HFFc6 (cell line): ENCODE results near the gene UQCRC2. TPM values are rescaled to one million over a fixed set of nuclear protein-coding genes. Genes with fewer than 3 reads are reported as not detected.

ENCODE experiments used
- DNase-seq: peaks from one replicate; pipeline ENCODE4 v3.0.0-alpha.2; 2018
- H3K27ac Mint-ChIP-seq: 2 replicates; pipeline ENCODE4 v1.8.0; 2020; ENCODE audit warnings: mild to moderate bottlenecking, mixed read lengths
- H3K27me3 Mint-ChIP-seq: 2 replicates; pipeline ENCODE4 v1.8.0; 2021; ENCODE audit warnings: mild to moderate bottlenecking, moderate library complexity, mixed read lengths; ENCODE audit not compliant: insufficient read depth
- H3K36me3 Mint-ChIP-seq: 2 replicates; pipeline ENCODE4 v1.8.0; 2021; ENCODE audit warnings: low read depth, mixed read lengths
- H3K4me1 Mint-ChIP-seq: 2 replicates; pipeline ENCODE4 v1.8.0; 2020; ENCODE audit warnings: low read depth, mixed read lengths
- H3K4me3 Mint-ChIP-seq: 2 replicates; pipeline ENCODE4 v1.8.0; 2020; ENCODE audit warnings: mild to moderate bottlenecking, moderate library complexity, mixed read lengths
- H3K9me3 Mint-ChIP-seq: 2 replicates; pipeline ENCODE4 v1.8.0; 2020; ENCODE audit warnings: mild to moderate bottlenecking, mixed read lengths
- total RNA-seq, 6 experiments: library from RNA; stranded (reverse); fragmentation: NEBNext Ultra II Directional; extraction: Animal tissue kit (Norgen Biotek cat#: 25700); gene quantifications; 2 replicates in 1 of 6; 3 replicates in 5 of 6; pipeline ENCODE4 v1.2.3, GENCODE V29; 2021
- TF ChIP-seq, protein P1 (sequence below): fragments of 200-600 bp; sonication (generic); IDR thresholded peaks from 2 replicates; pipeline ENCODE4 v1.5.0; 2021; ENCODE audit warnings: antibody characterized with exemption, mild to moderate bottlenecking

The UQCRC2 gene
- total RNA-seq, 6 experiments from 2014 or later, result 169 to 187 (median 173) TPM

DNA sequence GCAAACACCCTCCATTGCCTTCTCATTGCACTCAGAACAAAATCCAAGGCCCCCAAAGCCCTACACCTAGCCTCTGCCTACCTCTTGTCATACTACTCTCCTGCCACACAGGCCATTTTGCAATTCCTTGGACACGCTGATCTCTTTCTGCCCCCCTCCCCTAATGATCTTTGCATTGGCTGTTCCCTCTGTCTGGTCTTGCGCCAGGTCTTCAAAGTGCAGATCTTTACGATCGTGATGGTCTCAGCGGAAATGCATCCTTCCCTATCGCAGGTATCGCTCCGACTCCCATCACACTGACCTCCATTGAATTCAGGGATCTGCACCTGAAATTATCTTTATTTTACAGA lies 54.0 kb downstream of the UQCRC2 start:
- TF ChIP-seq, protein P1, sequence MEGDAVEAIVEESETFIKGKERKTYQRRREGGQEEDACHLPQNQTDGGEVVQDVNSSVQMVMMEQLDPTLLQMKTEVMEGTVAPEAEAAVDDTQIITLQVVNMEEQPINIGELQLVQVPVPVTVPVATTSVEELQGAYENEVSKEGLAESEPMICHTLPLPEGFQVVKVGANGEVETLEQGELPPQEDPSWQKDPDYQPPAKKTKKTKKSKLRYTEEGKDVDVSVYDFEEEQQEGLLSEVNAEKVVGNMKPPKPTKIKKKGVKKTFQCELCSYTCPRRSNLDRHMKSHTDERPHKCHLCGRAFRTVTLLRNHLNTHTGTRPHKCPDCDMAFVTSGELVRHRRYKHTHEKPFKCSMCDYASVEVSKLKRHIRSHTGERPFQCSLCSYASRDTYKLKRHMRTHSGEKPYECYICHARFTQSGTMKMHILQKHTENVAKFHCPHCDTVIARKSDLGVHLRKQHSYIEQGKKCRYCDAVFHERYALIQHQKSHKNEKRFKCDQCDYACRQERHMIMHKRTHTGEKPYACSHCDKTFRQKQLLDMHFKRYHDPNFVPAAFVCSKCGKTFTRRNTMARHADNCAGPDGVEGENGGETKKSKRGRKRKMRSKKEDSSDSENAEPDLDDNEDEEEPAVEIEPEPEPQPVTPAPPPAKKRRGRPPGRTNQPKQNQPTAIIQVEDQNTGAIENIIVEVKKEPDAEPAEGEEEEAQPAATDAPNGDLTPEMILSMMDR, result no peak
- Mint-ChIP-seq H3K36me3 (peaks cover 12% of the 10 kb centered on the region), H3K9me3 (no peaks in the 10 kb centered on the region), H3K27ac (peak overlapping the region; percentile 47), H3K27me3 (peaks cover 2% of the 10 kb centered on the region), H3K4me1 (peaks cover 53% of the 10 kb centered on the region), H3K4me3 (peak overlapping the region; percentile 85)
- no peak for DNase-seq

DNA sequence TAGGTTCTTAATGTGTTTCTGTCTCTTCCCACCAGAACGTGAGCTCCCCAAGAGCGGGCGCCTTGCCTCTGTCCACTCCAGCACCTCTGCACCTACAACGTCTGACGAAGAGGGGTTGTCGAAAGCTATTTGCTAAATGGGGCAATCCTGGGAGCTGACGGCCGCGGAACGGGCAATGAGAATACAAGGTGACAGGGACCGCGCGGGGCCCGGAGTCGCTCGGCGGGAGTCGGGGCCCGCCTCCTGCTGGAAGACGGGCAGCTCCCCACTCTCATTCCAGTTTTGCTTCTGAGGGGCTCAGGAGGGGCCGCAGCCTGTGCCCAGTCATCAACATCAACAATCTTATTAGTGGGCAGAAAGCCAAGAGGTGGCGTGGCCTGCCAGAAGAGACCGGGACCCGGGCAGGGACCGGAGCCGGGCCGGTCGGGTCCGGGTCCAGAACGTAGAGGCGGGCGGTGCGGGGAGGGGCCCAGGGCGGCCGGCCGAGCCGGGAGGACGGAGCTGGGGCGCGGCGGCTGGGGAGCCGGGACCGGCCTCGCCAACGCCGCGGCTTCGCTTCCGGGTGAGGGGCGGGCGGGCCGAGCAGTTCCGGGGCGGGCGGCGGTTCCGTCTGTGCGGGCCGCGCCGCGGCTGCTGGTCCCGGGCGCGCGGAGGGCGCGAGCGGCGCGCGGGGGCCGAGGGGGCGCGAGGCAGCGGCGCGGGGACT lies 54.5 kb downstream of the UQCRC2 start, which contains the start of gene MOSMO:
TSS of gene MOSMO (plus strand) at position 603 of the 706 bp plus-strand sequence. CDS start 191 bp downstream, outside the sequence.
- TF ChIP-seq, protein P1, result peak; percentile 29; the same call in 1 of the 2 replicates
- H3K4me1 Mint-ChIP-seq, result peaks cover 54% of the 10 kb centered on the region
- peaks cover 12% of the 10 kb centered on the region for H3K36me3 Mint-ChIP-seq
- peak within 1 kb of the TSS; percentile 98 for H3K4me3 Mint-ChIP-seq
- H3K27ac Mint-ChIP-seq, result peak within 1 kb of the TSS; percentile 77
- H3K27me3 Mint-ChIP-seq, result peaks cover 2% of the 10 kb centered on the region
- no peaks in the 10 kb centered on the region for H3K9me3 Mint-ChIP-seq
- DNase-seq, result peak; percentile 64

DNA sequence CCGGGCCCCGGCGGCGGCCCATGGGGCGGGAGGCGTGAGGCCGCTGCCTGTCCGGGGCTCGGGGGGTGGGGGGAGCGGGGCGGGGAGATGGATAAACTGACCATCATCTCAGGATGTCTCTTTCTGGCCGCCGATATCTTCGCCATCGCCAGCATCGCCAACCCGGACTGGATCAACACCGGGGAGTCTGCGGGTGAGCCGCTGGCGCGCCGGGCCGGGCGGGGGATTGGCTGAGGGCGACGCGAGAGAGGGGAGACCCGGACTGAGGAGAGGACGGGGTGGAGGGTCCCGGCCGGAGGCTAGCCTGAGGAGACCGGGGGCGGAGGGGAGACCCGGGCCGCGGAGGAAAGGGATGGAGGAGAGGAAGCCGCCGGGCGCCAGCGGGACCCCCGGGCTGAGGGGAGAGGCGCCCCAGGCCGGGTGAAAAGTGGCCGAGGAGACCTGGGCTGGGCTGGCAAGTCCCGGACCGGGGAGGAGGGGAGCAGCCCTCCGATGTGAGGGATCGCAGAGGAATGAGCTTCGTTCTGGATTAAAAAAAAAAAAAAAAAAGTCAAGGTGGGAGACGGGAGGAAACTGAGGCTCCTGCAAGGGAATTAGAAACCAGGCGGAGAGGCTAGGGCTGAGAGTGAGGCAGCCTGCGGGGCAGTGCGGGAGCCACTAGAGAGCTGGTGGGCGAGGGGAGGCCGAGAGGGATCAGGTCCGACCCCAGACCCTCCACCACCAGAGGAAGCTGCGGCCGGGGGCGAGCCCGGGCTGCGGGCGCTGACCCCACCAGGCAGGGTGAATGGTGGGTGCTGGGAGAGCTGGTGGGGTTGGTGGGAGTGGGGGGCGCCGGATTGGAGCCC lies 55.3 kb downstream of the UQCRC2 start:
- Mint-ChIP-seq H3K4me3 (peak overlapping the region; percentile 98), H3K9me3 (no peaks in the 10 kb centered on the region), H3K27ac (peak overlapping the region; percentile 77), H3K4me1 (peaks cover 59% of the 10 kb centered on the region), H3K36me3 (peaks cover 12% of the 10 kb centered on the region), H3K27me3 (peaks cover 2% of the 10 kb centered on the region)
- TF ChIP-seq, protein P1, result no peak
- no peak for DNase-seq

DNA sequence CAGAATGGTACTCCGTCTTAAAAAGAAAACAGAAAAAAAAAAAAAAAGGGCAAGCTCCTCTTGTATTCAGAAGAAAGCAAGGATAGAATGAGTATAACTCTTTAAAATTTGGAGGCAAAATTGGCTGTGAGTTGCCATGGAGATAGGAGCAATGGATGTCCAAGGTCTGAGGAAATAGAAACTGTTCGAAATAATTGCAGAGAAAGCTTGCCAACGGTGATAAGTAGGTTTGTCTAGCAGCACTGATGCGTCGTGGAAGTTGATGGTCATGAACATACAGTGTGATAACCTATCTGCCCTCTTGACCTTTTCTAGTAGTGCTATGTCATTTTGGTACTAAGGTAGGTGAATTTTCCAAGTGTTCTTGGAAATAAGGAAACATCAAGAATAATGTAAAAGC lies 57.7 kb downstream of the UQCRC2 start:
- no peaks in the 10 kb centered on the region for H3K9me3 Mint-ChIP-seq
- TF ChIP-seq, protein P1, result no peak
- peaks cover 12% of the 10 kb centered on the region for H3K36me3 Mint-ChIP-seq
- H3K27me3 Mint-ChIP-seq, result no peaks in the 10 kb centered on the region; the same call in 1 of the 2 replicates
- H3K4me3 Mint-ChIP-seq, result no peak overlapping the region
- H3K4me1 Mint-ChIP-seq, result peaks cover 76% of the 10 kb centered on the region
- H3K27ac Mint-ChIP-seq, result no peak overlapping the region
- no peak for DNase-seq

DNA sequence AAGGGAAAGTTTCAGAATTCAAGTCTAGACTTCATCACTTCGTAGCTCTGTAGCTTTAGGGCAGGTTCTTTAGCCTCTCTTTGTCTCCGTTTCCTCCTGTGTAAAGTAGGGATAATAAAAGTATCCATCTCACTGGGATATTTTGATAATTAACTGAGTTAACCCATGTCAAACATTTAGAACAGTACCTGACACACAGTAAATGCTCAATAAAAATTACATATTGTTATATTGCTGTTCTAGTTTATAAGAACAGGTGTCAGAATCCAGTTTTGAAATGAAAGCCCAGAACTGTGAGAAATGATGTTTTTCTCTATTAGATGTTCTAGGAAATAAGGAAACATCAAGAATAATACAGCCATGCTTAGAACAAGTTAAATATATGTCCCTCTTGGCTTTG lies 59.1 kb downstream of the UQCRC2 start:
- Mint-ChIP-seq H3K9me3 (no peaks in the 10 kb centered on the region), H3K4me3 (no peak overlapping the region), H3K36me3 (peaks cover 12% of the 10 kb centered on the region), H3K27me3 (no peaks in the 10 kb centered on the region; the same call in 1 of the 2 replicates), H3K27ac (no peak overlapping the region), H3K4me1 (peaks cover 78% of the 10 kb centered on the region)
- no peak for DNase-seq
- TF ChIP-seq, protein P1, result no peak
